Measurements from ENCODE around the gene APOL3. TPM values are rescaled to one million over a fixed set of nuclear protein-coding genes. Genes with fewer than 3 reads are reported as not detected.
A peak's percentile ranks its signal among the peaks of the same experiment; 100 is the strongest.

Gene APOL3
- total RNA-seq, 1 donor from 2014 or later: not detected

GRCh38 chr22:36152088-36152487 is 8.5 kb downstream of the APOL3 start:
- H3K4me1 Mint-ChIP-seq (ENCODE audit: low read depth): peaks cover 42% of the 10 kb centered on the region
- H3K4me3 Mint-ChIP-seq (ENCODE audit: low read depth): no peak overlapping the region
- DNase-seq (ENCODE audit: low spot score, unreplicated experiment): no peak
- H3K9me3 Mint-ChIP-seq (ENCODE audit: low read depth): peaks cover 9% of the 10 kb centered on the region
- no peak for TF ChIP-seq CTCF (IDR thresholded peaks at IDR 0.05; ENCODE audit: unreplicated experiment)
- H3K27ac Mint-ChIP-seq: no peak overlapping the region
- H3K27me3 Mint-ChIP-seq: no peaks in the 10 kb centered on the region
- H3K36me3 Mint-ChIP-seq (ENCODE audit: insufficient read depth): peaks cover 4% of the 10 kb centered on the region

GRCh38 chr22:36151006-36151595 is 9.5 kb downstream of the APOL3 start:
- TF ChIP-seq CTCF (IDR thresholded peaks at IDR 0.05; ENCODE audit: unreplicated experiment): no peak
- H3K4me3 Mint-ChIP-seq (ENCODE audit: low read depth): no peak overlapping the region
- no peak overlapping the region for H3K27ac Mint-ChIP-seq
- no peaks in the 10 kb centered on the region for H3K27me3 Mint-ChIP-seq
- H3K36me3 Mint-ChIP-seq (ENCODE audit: insufficient read depth): peaks cover 4% of the 10 kb centered on the region
- H3K9me3 Mint-ChIP-seq (ENCODE audit: low read depth): peaks cover 9% of the 10 kb centered on the region
- peaks cover 32% of the 10 kb centered on the region for H3K4me1 Mint-ChIP-seq (ENCODE audit: low read depth)
- no peak for DNase-seq (ENCODE audit: low spot score, unreplicated experiment)

- no peak overlapping the region for H3K4me3 Mint-ChIP-seq (ENCODE audit: low read depth)
- H3K27ac Mint-ChIP-seq: no peak overlapping the region
- no peak for TF ChIP-seq CTCF (IDR thresholded peaks at IDR 0.05; ENCODE audit: unreplicated experiment)
- DNase-seq (ENCODE audit: low spot score, unreplicated experiment): no peak
- peaks cover 4% of the 10 kb centered on the region for H3K36me3 Mint-ChIP-seq (ENCODE audit: insufficient read depth)
- H3K4me1 Mint-ChIP-seq (ENCODE audit: low read depth): peaks cover 17% of the 10 kb centered on the region
- peaks cover 9% of the 10 kb centered on the region for H3K9me3 Mint-ChIP-seq (ENCODE audit: low read depth)
- no peaks in the 10 kb centered on the region for H3K27me3 Mint-ChIP-seq
Measured at GRCh38 chr22:36149441-36149840, 11.1 kb downstream of the APOL3 start.

DNA sequence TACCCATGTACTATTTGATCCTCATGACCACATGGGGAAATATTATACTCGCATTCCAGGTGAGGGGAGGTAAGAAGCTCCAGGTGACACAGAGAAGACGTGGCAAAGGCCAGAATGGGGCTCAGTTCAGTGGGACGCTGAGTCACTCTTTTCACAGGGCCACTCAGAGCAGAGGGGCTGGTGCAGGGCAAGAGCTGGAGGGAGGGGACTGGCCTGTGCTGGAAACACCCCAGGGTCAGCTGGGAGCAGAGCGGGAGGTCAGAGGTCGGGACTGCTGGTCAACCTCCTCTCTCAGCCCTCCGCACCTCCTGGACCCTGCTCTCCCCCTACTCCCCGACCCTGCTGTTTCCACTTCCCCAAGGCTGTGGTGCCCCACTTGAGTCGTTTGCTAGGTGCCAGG is 12.1 kb downstream of the APOL3 start:
- no peak for DNase-seq (ENCODE audit: low spot score, unreplicated experiment)
- Mint-ChIP-seq H3K27ac (peak overlapping the region; percentile 13), H3K4me1 (ENCODE audit: low read depth) (peaks cover 7% of the 10 kb centered on the region), H3K9me3 (ENCODE audit: low read depth) (peaks cover 9% of the 10 kb centered on the region), H3K27me3 (no peaks in the 10 kb centered on the region), H3K4me3 (ENCODE audit: low read depth) (no peak overlapping the region), H3K36me3 (ENCODE audit: insufficient read depth) (peaks cover 4% of the 10 kb centered on the region)
- no peak for TF ChIP-seq CTCF (IDR thresholded peaks at IDR 0.05; ENCODE audit: unreplicated experiment)

GRCh38 chr22:36147196-36147791 is 13.3 kb downstream of the APOL3 start:
- TF ChIP-seq CTCF (IDR thresholded peaks at IDR 0.05; ENCODE audit: unreplicated experiment): no peak
- H3K4me1 Mint-ChIP-seq (ENCODE audit: low read depth): peaks cover 7% of the 10 kb centered on the region
- no peak overlapping the region for H3K4me3 Mint-ChIP-seq (ENCODE audit: low read depth)
- no peak overlapping the region for H3K27ac Mint-ChIP-seq
- H3K9me3 Mint-ChIP-seq (ENCODE audit: low read depth): peaks cover 7% of the 10 kb centered on the region
- peaks cover 4% of the 10 kb centered on the region for H3K36me3 Mint-ChIP-seq (ENCODE audit: insufficient read depth)
- peaks cover 9% of the 10 kb centered on the region for H3K27me3 Mint-ChIP-seq
- DNase-seq (ENCODE audit: low spot score, unreplicated experiment): no peak
